Stomach (tissue), 4 donors: ENCODE results near the gene IQSEC1.

ENCODE experiments used
- EP300 ChIP-seq: sonication (generic); formaldehyde crosslinking; IDR thresholded peaks from one replicate; pipeline ENCODE4 v1.6.1; 2017; ENCODE audit warnings: antibody characterized with exemption
- TF ChIP-seq, protein P1 (sequence below), 7 experiments: fragments of 450-650 bp in 4 of 7; fragments of 200-600 bp in 3 of 7; sonication (generic) in 3 of 7; IDR thresholded peaks; one replicate each; pipeline ENCODE4 v1.5.1; 2016 to 2019; ENCODE audit warnings: antibody characterized with exemption in 7 of 7, control low read depth in 2 of 7, mild to moderate bottlenecking in 1 of 7

DNA sequence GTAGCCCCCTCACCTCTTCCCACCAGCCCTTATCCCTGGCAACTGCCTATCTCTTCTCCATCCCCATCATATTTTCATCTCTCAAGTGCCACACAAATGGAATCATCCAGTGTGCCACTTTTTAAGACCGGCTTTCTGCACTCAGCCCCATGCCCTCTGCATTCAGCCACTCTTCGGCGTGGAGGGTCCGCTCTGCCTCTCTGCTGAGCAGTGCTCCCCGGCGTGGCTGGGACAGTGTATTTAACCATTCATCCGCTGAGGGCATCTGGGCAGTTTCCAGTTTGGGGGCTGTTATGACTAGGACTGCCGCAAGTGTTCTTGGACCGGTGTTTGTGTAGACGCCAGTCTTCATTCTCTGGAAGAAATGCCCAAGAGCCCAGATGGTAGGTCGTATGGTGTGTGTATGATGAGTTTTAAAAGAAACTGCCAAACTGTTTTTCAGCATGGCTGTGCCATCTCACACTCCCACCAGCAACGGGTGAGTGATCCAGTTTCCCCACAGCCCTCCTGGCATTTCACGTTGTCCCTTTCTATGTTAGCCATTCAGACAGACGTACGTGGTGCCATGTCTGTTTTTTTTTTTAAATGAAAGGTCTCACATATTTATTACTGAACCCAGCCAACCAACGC is 20.9 kb downstream of the IQSEC1 start:
- TF ChIP-seq EP300 = no peak
- TF ChIP-seq, protein P1, sequence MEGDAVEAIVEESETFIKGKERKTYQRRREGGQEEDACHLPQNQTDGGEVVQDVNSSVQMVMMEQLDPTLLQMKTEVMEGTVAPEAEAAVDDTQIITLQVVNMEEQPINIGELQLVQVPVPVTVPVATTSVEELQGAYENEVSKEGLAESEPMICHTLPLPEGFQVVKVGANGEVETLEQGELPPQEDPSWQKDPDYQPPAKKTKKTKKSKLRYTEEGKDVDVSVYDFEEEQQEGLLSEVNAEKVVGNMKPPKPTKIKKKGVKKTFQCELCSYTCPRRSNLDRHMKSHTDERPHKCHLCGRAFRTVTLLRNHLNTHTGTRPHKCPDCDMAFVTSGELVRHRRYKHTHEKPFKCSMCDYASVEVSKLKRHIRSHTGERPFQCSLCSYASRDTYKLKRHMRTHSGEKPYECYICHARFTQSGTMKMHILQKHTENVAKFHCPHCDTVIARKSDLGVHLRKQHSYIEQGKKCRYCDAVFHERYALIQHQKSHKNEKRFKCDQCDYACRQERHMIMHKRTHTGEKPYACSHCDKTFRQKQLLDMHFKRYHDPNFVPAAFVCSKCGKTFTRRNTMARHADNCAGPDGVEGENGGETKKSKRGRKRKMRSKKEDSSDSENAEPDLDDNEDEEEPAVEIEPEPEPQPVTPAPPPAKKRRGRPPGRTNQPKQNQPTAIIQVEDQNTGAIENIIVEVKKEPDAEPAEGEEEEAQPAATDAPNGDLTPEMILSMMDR (IDR thresholded peaks at IDR 0.05) = no peak
